SW480 (cell line): ENCODE measurements around the gene LDHB.
A peak's percentile ranks its signal among the peaks of the same experiment; 100 is the strongest.
"Not testable (repeated sequence)": the region's sequence is repeated elsewhere in the genome, so short reads cannot be mapped to it uniquely, and the experiment has no call there.

Source experiments
- DNase-seq: peaks from one replicate; pipeline ENCODE4 v3.0.0-alpha.2; 2016; ENCODE audit warnings: low spot score

Gene LDHB

DNA sequence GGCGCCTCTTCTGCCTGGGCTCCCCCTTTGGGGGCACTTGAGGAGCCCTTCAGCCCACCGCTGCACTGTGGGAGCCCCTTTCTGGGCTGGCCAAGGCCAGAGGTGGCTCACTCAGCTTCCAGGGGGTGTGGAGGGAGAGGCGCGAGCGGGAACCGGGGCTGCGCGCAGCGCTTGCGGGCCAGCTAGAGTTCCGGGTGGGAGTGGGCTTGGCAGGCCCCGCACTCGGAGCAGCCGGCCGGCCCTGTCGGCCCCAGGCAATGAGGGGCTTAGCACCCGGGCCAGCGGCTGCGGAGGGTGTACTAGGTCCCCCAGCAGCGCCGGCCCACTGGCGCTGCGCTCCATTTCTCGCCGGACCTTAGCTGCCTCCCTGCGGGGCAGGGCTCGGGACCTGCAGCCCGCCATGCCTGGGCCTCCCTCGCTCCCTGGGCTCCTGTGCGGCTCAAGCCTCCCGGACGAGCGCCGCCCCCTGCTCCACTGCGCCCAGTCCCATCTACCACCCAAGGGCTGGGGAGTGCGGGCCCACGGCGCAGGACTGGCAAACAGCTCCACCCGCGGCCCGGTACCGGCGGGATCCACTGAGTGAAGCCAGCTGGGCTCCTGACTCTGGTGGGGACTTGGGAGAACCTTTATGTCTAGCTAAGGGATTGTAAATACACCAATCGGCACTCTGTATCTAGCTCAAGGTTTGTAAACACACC, 3.9 kb upstream of the LDHB start:
- not testable (repeated sequence) for DNase-seq

DNA sequence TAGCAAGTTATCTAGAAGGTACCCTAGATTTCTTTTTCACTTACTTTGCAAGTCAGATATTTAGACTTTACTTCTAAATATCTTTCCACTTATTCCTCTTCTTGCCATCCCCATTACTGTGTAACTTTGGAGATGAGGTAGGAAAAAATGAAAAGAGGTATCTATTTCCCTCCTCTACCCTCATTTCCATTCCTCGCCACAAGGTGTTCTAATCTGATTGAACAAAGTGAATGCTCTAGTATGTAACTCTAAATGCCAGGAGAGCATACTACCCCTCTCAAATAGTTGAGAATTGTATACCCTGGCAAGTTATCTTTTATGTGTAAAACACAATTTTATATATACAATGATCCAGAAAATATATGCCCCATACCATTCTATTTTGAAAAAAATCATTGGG, 1.7 kb upstream of the LDHB start:
- peak; percentile 16 for DNase-seq

DNA sequence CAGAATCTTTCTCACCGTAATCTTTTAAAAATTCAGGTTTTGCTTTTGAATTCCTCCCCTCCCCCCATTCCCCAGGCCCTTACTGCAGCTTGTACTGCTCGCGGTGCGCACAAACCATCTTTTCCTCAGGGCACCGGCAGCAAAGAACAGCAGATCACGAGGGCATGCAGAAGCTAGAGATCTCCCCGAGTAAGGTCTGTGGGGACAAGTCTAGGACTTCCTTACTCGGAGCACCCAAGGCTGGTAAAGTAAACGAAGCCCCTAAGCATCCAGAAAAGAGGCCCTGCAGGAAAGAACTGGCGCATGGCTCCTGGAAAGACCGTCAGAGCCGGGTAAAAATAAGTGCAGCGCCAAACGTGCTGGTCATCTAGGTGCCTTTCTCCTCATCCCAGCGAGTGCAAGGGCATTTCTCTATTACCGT, 727 bp downstream of the LDHB start:
- peak; percentile 49 for DNase-seq

DNA sequence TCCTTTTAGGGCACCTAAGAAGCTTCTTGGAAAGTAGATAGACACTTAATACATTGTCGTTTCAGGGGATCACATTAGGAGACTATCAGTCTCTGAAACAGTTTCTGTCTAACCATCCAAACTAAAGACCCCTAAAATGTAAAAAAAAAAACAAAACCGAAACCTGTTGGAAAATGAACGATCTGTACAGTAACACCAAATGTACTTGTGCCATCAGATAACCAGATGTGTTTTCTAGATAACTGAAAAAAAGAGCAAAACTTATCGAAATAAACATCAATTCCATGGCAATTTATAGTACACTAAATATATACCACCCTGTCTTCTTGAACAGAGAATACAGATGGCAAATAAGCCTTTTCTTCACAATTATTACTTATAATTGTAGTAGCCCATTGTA, 2.1 kb downstream of the LDHB start:
- no peak for DNase-seq

DNA sequence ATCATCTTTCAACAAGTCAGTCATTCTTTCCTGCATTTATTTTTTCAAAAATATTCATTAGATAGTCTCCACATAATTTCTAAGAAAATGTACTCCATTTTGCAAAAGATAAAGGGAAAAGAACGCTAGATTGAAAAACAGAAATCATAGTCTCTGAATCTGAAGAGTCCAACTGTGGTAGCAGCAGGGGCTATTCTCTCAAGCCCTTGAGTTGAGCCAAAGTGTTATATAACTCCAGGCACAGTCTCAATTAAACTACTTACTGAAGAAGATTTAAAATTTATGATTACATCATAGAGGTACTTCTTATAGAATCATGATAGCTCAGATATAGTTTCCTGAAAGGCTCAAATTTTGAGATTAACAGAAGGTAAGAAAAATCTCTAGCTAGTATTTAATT, 5.8 kb downstream of the LDHB start:
- no peak for DNase-seq

DNA sequence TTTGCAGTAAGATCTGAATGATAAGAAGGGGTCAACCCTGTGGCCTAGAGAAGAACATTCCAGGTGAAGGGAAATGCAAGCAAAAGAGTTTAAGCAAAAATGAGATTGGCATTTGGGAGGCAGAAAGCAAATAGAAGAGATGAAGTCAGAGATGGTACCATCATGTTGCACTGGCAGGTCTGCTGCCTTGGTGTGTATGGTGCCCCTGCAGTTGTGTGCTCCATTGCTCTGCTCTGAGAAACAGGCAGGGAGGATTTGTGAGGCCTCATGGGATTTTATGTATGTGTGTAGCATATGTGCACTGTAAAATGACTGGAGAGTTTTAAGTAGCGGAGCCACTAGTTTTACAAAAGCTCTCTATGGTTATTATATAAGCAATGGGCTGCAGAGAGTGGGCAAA, 6.6 kb downstream of the LDHB start:
- no peak for DNase-seq

DNA sequence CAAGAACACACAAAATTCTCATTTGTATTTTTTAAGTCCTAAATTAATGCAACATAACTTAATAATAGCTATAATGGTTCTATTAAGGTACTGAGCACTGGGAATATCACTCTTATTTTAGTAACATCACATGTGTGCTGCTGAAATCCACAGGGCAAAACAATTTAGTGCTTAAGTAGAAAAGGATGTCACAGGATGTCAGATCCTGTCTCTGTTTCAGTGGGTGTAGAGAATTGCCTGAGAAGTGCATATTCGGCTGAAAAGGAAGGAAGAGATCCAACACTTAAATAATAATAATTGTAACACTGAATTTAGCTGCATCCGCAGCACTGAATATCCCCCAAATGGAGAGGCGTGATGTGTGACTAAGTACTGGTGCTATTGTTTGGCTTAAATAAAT, 8.6 kb downstream of the LDHB start:
- no peak for DNase-seq

DNA sequence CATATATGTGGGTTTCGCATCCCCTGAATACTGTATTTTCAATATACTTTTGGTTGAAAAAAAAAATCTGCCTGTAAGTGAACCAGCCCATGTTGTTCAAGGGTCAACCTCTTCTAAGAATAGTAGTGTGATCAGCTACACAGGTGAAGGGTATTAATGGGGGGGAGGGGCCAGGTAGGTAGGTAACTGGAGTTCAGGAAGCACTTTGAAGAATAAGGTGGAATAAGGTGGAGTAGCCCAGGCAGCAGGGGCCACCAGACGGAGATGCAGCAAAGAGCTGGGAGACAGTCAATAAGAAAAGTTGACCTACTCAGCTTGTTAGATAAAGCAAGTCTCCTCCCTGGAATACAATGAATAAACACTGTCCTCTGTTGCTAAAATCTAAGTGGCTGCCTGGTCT, 9.3 kb downstream of the LDHB start:
- no peak for DNase-seq

DNA sequence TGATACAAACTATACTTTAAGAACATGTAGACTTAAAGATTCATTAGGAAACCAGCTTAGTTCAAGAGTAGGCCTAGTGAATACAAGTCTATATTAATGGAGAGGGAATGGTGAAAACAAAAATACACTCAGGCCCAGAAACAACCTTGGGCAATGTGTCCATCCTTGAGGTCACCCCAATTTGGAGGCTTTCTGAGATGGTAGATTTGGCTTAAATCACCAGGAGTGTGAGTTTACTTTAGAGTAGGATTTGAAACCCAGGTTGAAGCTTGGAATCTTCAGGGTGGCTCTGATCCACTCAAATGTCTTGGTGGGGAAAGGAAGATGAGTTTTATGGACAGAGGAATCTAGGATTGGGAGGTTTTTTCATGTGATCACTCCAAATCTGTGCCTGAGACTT, 10.5 kb downstream of the LDHB start:
- no peak for DNase-seq

DNA sequence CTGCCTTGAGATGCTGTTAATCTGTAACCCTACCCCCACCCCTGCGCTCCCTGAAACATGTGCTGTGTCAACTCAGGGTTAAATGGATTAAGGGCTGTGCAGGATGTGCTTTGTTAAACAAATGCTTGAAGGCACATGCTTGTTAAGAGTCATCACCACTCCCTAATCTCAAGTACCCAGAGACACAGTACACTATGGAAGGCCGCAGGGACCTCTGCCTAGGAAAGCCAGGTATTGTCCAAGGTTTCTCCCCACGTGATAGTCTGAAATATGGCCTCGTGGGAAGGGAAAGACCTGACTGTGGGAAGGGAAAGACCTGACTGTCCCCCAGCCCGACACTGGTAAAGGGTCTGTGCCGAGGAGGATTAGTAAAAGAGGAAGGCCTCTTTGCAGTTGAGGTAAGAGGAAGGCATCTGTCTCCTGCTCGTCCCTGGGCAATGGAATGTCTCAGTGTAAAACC, 12.6 kb downstream of the LDHB start:
- DNase-seq = not testable (repeated sequence)

DNA sequence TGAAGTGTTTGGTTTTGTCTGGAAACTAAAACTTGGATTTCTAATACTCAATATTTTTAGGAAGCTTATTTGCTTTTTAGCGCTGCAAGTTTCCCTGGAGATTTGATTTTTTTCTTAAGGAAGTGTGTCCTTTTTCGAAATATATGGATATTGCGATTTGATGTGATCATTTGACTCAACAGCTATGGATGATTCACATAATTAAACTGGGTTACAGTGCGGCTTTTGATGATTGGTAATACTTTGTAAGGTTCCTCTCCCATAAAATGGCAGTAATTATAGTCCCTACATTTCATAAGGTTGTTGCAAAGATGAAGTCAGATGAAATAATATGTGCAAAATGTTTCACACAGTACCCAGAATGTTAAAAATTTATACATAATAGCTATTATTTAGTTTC, 13.1 kb downstream of the LDHB start:
- no peak for DNase-seq

DNA sequence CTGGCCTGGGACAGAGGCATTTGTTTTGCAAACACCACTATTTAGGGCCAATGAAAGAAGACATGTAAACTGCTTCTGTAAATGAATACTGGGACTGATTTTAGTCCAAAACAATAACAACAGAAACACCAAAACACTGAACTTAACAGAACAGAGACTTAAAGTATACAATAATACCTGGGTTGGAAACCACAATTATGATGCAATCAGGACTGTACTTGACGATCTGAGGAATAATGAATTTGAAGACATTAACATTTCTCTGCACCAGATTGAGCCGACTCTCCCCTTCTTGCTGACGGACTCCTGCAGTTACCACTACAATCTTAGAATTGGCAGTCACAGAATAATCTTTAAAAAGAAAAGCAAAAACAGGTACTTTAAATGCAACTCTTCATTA, 13.9 kb downstream of the LDHB start:
- no peak for DNase-seq

DNA sequence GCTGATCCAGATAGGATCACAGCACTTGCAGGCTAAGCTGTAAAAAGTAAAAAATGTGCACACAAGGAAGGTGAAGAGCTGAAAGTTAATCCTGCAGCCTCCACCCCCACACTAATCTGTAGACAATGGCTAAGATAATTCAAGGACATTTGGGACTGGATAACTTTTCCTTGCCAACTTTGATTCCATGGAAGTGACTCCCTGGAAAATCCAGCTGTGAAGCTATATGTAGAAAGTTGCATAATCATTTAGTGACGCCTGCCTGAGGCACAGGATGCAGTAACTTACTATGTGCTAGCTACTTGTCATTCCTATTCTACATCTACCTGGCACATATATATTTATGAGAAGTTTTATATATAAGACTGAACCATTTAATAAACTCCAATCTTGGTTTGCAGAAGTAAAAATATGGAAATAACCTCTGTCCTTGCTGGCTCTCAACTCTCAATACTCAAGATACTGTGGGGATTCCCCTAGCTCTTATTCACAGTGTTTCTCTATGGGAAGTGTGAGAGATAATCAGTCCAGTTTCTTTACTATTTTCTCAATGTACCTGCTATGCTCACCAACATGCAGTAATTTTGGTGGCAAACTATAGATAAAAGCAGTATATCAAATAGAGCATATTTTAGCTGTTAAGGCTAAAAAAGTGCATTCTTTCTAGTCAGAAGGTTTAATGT, 14.8 kb downstream of the LDHB start:
- DNase-seq = no peak

DNA sequence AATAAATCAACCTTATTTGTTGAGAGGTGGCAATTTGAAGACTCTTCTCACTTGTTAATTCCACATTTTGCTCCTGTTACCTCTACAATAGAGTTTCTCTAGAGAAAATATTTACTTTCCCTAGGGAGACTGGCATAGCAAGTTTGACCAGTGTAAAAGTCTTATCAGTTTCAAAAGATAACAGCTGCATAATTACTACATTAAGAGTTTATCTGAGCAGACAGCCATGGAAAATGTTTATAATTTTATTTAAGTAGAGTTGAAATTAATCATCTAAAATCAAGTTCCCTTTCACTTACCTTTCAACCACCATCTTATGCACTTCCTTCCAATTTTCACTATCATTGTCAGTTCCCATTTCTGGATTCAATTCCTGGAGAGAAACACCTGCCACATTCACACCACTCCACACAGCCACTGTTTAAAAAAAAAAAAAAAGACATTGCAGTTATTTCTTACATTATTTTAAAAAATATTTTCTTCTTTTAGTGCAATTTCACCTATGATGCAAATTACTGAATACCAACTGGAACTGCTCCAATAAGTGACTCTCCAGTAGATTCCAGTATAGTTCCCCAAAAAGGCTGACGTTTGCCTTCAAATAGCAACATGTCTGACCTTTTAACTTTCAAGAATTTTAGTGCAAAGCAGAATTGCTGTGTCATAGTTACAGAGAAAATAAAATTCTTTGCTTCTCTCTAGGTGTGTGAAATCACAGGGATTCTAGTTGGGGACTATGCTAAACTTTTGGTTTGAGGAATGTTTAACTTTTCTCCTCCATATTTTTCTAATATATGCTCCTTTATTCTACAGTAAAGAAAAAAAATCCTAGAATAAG, 19.4 kb downstream of the LDHB start:
- DNase-seq = no peak

DNA sequence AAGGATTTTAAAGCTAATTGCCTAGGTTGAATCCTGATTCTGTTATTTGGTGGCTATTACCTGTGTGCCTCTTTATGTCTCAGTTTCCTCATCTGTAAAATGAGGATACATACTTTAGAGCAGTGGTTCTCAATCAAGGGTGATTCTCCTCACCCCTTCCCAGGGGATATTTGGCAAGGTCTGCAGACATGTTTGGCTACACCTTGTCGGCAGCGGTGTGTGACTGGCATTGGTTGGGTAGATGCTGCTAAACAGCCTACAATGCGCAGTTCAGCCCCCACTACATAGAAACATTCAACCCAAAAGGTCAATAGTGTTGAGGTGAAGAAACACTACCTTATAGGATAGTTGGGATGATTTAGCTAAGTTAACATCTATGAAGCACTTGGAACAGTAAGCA, 23.4 kb downstream of the LDHB start:
- no peak for DNase-seq

DNA sequence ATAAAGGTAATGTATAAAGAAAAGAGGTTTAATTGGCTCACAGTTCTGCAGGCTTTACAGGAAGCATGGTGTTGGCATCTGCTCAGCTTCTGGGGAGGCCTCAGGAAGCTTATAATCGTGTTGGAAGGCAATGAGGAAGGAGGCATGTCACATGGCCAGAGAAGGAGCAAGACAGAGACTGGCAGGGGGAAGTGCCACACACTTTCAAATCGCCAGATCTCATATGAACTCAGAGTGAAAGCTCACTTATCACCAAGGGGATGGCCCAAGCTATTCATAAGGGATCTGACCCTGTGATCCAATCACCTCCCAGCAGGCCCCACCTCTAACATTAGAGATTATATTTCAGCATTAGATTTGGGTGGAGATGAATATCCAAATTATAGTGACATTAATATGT, 26.3 kb downstream of the LDHB start:
- DNase-seq = no peak

DNA sequence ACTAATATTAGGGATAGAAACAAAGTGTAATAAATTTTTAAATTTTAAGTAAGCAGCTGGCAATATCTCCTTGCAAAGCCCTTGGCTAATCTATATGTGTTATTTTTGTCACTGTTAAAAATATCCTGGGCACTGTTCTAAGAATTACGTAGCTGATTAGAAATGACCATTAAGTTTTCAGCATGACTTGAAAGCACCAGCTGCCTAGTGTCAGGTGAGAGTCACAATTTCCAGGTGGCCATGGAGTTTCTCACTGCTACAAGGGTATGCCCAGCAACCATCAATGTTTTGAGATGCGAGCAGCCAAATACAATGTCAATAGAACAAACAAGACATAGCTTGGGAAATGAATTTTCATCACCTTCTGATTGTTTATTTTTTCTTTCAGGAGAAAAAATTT, 29.7 kb downstream of the LDHB start:
- no peak for DNase-seq

DNA sequence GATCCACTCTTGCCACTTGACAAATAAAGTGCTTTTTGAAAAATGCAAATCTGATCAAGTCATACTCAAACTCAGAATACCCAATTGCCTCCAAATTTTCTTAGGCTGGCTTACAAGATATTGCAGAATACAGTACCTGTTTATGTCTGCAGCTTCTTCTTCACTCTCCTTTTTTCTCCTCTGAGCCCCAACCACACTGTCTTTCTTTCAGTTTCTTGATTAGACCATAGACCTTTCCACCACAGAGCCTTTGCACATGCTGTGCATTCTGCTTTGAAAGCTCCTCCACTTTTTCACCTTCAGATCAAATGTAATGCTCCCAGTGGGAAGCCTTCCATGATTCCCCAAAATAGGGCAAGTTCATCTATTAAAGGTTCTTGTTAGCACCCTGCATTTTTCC, 39.1 kb downstream of the LDHB start:
- no peak for DNase-seq

DNA sequence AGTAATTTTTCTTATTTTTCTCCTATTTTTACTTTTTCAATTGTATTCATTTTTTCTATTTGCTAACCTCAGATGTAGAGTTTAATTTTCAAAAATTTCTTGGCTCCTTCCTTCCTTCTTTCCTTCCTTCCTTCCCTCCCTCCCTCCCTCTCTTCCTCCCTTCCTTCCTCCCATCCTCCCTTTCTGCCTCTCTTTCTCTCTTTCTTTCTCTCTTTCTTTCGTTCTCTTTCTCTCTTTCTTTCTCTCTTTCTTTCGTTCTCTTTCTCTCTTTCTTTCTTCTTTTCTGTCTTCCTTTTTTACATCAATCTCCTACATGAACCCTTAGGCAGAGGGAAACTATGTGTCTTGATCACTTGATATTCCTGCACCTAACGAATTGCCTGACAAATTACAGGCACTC, 40.6 kb downstream of the LDHB start:
- DNase-seq = no peak

DNA sequence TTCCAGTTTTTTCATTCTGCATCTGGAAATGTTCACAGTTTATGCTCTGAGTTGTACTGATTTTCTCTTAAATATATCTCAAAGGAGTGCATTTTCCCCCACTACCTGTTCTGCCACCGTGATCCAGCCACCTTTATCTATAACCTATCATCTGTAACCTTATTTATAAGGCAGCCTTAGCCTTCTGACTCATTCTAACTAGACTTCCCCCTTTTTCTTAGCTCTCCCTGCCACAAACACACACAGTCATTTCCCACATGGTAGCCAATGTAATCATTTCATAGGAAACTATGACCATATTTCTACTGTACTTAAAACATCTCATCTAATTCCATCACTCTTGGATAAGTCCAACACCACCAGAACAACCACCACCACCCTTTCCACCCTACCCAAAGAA, 42.2 kb downstream of the LDHB start:
- DNase-seq = no peak

DNA sequence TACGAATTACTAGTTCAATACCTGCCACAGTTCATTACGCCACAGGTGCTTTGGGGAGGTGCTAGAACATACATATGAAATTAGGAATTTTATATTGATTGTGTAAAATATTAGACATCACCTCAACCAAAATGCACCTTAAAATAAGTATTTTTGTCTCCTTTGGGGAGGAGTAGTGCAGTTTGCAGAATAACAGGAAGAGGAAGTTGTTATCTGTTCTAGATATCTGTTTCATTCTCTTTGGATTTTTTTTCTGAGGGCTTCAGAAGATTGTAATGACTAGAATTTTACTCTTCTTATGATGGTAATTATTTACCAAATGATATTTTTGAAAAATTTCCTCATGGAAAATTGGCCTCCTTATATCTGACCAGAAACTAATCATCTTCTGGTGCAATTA, 43.1 kb downstream of the LDHB start:
- no peak for DNase-seq

DNA sequence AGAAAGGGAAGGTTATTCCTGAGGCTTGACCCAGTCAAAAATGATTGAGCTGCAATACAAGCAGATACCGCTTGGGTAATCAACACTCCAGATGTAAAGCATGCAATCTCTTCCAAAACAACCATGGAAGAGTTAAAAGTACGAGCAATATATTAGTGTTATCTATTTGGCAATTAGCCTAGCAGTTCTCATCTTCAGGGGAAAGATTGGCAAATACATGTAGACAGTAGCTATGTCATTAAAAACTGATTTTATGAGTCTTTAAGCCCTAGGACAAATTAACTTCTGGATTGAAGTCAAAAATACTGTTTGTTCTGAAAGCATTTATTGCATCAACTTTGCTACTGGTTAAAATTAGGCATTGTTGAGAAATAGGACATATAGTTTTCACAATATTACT, 43.7 kb downstream of the LDHB start:
- DNase-seq = no peak

DNA sequence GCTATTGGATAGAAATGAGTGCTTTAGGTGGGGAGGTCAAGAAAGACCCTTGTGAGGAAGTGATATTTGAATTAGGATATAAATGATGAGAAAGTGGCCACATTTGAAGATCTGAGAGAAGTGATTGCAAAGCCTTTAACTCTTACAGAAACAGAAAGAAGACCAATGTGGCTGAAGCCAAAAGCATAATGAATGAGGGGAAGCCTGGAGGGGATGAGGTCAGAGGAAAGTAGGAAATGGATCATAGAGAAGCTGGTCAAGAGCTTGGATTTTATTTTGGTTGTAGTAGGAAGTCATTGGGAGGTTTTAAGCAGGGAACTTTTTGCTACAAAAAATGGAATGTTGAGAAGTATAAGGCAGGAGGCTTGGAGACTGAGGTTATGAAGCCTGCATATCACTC, 49.4 kb downstream of the LDHB start:
- no peak for DNase-seq
